Vagina (tissue), 2 donors: ENCODE results near the gene NYNRIN.

Experiments
- CTCF ChIP-seq, 3 experiments: fragments of 450-650 bp in 2 of 3; fragments of 200-600 bp in 1 of 3; sonication (generic) in 1 of 3; IDR thresholded peaks; one replicate each; pipeline ENCODE4 v1.5.1; 2017 to 2019; ENCODE audit warnings: antibody characterized with exemption in 3 of 3, mild to moderate bottlenecking in 2 of 3, moderate library complexity in 2 of 3
- POLR2A ChIP-seq, 2 donors: fragments of 450-650 bp; IDR thresholded peaks; one replicate each; pipeline ENCODE4 v1.6.1; 2017; ENCODE audit warnings: antibody characterized with exemption in 2 of 2, mild to moderate bottlenecking in 2 of 2, moderate library complexity in 2 of 2

- no peak for TF ChIP-seq CTCF (IDR thresholded peaks at IDR 0.05)
- no peak for TF ChIP-seq POLR2A (IDR thresholded peaks at IDR 0.05)
Observed at GRCh38 chr14:24465805-24466204, 67.0 kb downstream of the NYNRIN start.
